ENCODE results near the gene SLC23A2. TPM values are rescaled to one million over a fixed set of nuclear protein-coding genes. Genes with fewer than 3 reads are reported as not detected.

The SLC23A2 gene
- polyA plus RNA-seq, 1 of the 3 experiments (the other 2 are of a cell fraction): 14.0 TPM

GRCh38 chr20:4828830-4829513 lies 172.3 kb downstream of the SLC23A2 start:
- H3K9ac ChIP-seq: no peak overlapping the region
- no peaks in the 10 kb centered on the region for H4K20me1 ChIP-seq (ENCODE audit: insufficient read depth)
- H3K79me2 ChIP-seq (ENCODE audit: insufficient read depth): no peaks in the 10 kb centered on the region
- no peak overlapping the region for H3K4me2 ChIP-seq
- ChIA-PET CTCF (interaction anchor here (0.6 to 1.2 kb wide), 2 partner anchors 11 to 17 kb away, joined by 3 to 4 read pairs; no protein-coding TSS in a partner anchor), POLR2A (no interaction called here)
- H3K27me3 ChIP-seq (ENCODE audit: insufficient read depth): no peaks in the 10 kb centered on the region
- no peaks in the 10 kb centered on the region for H3K9me2 ChIP-seq
- H3K4me3 ChIP-seq (ENCODE audit: low read depth in 2 of 2, low read length in 1 of 2): no peak overlapping the region
- H3K9me3 ChIP-seq: no peaks in the 10 kb centered on the region
- H3K4me1 ChIP-seq (ENCODE audit: control insufficient read depth in 1 of 2, insufficient read depth in 2 of 2, low read depth in 1 of 2, low read length in 1 of 2): peaks cover 0 to 2% of the 10 kb centered on the region in 2 experiments; a peak in 1 of 4 replicates
- no peaks in the 10 kb centered on the region for H3F3A ChIP-seq (replicated peaks; ENCODE audit: insufficient read depth)
- no peak overlapping the region for H3K27ac ChIP-seq (ENCODE audit: low read depth in 2 of 2, low read length in 1 of 2)
- no peak for TF ChIP-seq EZH2phosphoT487 (IDR thresholded peaks at IDR 0.05; ENCODE audit: borderline replicate concordance, low read depth)
- TF ChIP-seq USF1 (IDR thresholded peaks at IDR 0.05; ENCODE audit: borderline replicate concordance, low read depth): no peak
- WGBS (ENCODE audit: low lambda C conversion rate): 84% methylated on average over 9 of the region's 14 CpGs
- no peaks in the 10 kb centered on the region for H3K36me3 ChIP-seq (replicated peaks in 1 of 2; ENCODE audit: control insufficient read depth in 1 of 2, insufficient read depth in 2 of 2, low read length in 1 of 2)
- no peak overlapping the region for H2AFZ ChIP-seq (ENCODE audit: low read depth)
- no peak for DNase-seq

- no peak for DNase-seq
- no peak overlapping the region for H3K27ac ChIP-seq (ENCODE audit: low read depth in 2 of 2, low read length in 1 of 2)
- H3K4me2 ChIP-seq: no peak overlapping the region
- H3K9me3 ChIP-seq: no peaks in the 10 kb centered on the region
- no peaks in the 10 kb centered on the region for H3K79me2 ChIP-seq (ENCODE audit: insufficient read depth)
- H3K9me2 ChIP-seq: no peaks in the 10 kb centered on the region
- H3F3A ChIP-seq (replicated peaks; ENCODE audit: insufficient read depth): no peaks in the 10 kb centered on the region
- no peaks in the 10 kb centered on the region for H4K20me1 ChIP-seq (ENCODE audit: insufficient read depth)
- H3K4me1 ChIP-seq (ENCODE audit: control insufficient read depth in 1 of 2, insufficient read depth in 2 of 2, low read depth in 1 of 2, low read length in 1 of 2): peaks cover 0 to 20% of the 10 kb centered on the region in 2 experiments; a peak in 1 of 4 replicates
- no peaks in the 10 kb centered on the region for H3K36me3 ChIP-seq (replicated peaks in 1 of 2; ENCODE audit: control insufficient read depth in 1 of 2, insufficient read depth in 2 of 2, low read length in 1 of 2)
- no peak overlapping the region for H3K4me3 ChIP-seq (ENCODE audit: low read depth in 2 of 2, low read length in 1 of 2)
- ChIA-PET POLR2A (no interaction called here), CTCF (interaction anchor here (0.6 kb wide), 1 partner anchor 11 kb away, joined by 3 read pairs; no protein-coding TSS in a partner anchor)
- no peak overlapping the region for H3K9ac ChIP-seq
- TF ChIP-seq RFX5 (IDR thresholded peaks at IDR 0.05; ENCODE audit: low read length): no peak
- TF ChIP-seq MXI1 (IDR thresholded peaks at IDR 0.05; ENCODE audit: low read depth, low read length): no peak
- TF ChIP-seq CTCF (IDR thresholded peaks at IDR 0.05): no peak
- no peak for TF ChIP-seq POLR2AphosphoS5 (IDR thresholded peaks at IDR 0.05; ENCODE audit: low read depth, low read length)
- TF ChIP-seq RAD21 (IDR thresholded peaks at IDR 0.05; ENCODE audit: low read length): no peak
- TF ChIP-seq ELF1 (IDR thresholded peaks at IDR 0.05): no peak
- no peak for TF ChIP-seq GABPA (IDR thresholded peaks at IDR 0.05; ENCODE audit: low read depth)
- no peak for TF ChIP-seq NRF1 (IDR thresholded peaks at IDR 0.05; ENCODE audit: low read depth, low read length)
- H3K27me3 ChIP-seq (ENCODE audit: insufficient read depth): no peaks in the 10 kb centered on the region; the same call in 1 of the 2 replicates
- WGBS (ENCODE audit: low lambda C conversion rate): 91% methylated on average over 5 of the region's 5 CpGs
- no peak overlapping the region for H2AFZ ChIP-seq (ENCODE audit: low read depth)
Observed at GRCh38 chr20:4821590-4821989, 179.7 kb downstream of the SLC23A2 start.
